ENCODE data around the gene PCDHGA1.

Gene PCDHGA1

DNA sequence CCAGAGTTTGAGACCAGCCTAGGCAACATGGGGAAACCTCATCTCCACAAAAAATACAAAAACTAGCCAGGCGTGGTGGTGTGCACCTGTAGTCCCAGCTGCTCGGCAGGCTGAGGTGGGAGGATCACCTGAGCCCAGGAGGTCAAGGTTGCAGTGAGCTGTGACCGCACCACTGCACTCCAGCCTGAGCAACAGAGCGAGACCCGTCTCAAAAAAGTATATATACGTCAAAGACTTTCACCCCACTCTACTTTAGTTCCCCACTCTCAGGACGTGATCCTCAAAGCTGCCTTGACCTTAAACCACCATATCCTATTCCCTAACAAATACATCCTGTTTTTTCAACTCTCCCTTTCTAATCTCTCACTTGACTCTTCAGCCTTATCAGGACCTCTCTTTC is 199.6 kb downstream of the PCDHGA1 start:
- DNase-seq (ENCODE audit: low read depth in 2 of 2): no peak

DNA sequence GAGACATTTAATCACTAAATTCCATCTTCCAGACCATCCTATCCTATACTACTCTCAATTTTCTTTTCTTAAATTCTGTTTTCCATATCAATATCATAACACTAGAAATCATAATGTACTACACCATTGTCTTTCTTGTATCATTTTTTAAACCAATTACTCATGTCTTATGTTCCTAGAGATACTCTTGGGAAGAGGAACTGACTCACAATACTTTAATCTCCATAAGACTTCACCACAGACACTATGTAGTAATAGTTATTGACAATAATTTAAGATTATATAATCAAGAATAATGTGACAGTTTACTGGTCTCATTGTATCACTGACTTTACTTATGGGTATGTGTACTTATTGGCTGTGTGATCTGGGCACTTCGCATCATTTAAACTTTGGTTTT is 202.4 kb downstream of the PCDHGA1 start:
- no peak for DNase-seq (ENCODE audit: low read depth in 2 of 2)

DNA sequence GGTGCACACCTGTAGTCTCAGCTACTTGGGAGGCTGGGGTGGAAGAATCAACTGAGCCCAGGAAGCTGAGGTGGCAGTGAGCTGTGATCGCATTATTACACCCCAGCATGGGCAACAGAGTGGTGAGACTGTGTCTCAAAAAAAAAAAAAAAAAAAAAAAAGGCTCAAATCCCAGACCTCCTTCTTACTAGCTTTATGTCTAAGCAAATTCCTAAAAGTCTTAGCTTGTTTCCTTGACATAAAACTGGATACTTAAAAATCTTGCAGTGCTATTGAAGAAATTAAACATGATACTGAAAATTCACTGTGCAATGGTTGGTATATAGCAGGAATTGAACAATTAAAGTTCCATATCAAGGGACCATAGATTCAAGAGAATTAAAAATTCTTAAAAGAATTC is 203.6 kb downstream of the PCDHGA1 start:
- no peak for DNase-seq (ENCODE audit: low read depth in 2 of 2)

DNA sequence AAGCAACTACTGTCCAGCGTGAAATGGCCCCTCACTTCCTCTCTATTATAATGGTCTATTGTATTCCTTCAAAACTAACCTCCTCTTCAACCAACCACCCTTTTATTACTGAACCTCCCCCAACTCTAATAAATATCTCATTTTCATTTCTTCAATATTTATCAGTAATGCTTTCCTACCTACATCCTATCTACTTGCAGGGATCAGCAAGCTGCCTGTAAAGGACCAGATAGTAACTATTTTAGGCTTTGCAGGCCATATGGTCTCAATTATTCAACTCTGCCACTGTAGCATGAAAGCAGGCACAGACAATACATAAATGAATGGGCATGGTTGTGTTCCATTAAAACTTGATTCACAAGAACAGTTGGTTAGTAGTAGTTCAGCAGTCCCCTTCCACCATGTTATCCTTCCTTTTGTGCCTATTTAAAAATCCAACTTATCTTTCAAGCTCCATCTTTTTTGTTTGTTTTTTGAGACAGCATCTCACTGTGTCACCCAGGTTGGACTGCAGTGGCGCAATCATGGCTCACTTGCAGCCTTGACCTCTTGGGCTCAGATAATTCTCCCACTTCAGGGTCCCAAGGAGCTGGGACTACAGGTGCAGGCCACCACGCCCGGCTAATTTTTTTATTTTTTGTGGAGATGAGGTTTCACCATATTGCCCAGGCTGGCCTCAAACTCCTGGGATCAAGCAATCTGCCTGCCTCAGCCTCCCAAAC is 204.3 kb downstream of the PCDHGA1 start:
- no peak for DNase-seq (ENCODE audit: low read depth in 2 of 2)

DNA sequence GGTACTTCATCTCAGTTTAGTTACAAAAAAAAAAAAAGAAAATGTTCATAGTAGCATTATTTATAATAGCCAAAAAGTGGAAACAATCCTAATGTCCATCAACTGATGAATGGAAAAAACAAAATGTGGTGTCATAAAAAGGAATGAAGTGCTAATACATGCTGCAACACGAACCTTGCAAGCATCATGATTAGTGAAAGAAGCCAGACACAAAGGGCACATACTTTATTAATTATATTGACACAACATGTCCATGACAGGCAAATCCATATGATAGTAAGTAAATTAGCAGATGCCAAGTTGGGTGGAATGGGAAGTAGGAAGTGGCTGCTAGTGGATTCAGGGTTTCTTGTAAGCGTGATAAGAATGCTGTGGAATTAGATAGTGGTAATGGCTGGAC is 212.7 kb downstream of the PCDHGA1 start:
- no peak for DNase-seq (ENCODE audit: low read depth in 2 of 2)

DNA sequence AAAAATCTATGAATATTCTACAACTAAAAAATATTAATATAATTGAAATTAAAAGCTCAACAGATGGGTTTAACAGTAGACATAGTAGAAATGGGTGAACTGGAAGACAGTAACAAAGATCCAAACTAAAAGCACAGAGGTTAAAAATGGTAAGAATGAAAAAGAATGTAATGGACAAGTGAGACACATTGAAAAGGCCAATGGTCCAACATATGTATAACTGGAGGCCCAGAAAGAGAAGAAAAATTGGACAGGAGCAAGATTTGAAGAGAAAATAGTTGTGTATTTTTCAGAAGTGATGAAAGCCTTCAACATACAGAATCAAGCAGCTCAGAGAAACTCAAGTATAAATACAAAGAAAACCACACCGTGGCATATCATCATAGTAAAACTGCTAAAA is 217.2 kb downstream of the PCDHGA1 start:
- DNase-seq (ENCODE audit: low read depth in 2 of 2): no peak

DNA sequence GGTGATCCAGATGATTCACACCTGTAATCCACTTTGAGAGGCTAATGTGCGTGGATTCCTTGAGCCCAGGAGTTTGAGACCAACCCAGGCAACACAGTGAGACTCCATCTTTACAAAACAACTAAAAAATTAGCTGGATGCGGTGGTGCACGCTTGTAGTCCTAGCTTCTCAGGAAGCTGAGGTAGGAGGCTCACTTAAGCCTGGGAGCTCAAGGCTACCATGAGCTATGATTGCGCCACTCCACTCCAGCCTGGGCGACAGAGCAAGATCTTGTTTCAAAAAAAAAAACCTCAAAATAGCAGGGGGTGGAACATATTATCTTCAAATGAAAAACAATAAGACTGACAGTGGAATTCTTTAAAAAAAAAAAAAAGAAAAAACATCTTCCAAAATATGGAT is 217.6 kb downstream of the PCDHGA1 start:
- no peak for DNase-seq (ENCODE audit: low read depth in 2 of 2)

DNA sequence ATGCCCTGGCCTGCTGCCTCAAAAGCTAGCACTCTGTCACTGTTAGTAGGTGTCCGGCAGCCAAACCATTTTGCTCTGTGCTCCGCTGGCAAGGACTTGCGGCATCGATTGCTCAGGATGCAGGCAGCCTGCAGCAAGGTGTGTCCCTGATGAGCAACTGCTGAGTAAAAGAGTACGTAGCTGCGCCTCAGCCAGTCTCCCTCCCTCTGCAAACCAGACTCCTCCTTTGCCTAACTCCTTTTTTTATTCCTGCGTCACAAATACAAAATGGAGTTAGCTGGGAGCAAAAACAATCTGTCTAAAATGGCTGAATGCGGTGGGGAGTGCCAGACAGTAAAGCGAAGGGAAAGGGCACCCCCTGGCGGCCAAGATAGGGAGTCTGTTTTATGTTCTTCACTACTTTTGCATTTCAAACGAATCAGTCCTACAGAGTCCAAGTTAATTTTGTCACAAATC is 227.4 kb downstream of the PCDHGA1 start:
- DNase-seq (ENCODE audit: low read depth in 2 of 2): peak; percentile 47 to 52

DNA sequence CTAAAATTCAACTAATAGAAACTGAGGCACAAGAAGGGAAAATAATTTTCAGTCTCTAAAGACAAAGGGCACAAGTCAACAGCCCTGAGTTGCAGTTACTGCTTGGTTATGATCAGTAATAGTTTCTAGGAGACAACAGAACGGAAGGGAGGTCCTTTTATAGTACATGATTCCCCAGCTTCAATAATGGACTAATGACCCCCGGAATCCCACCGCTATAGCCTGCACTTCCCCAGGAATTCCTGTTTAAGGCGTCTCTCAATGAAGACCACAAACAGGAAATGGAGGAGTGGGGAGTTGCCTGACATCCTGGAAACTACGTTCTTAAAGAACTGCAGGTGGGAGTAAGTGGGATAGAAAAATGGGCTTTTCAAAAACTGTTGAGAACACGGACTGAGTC is 227.8 kb downstream of the PCDHGA1 start:
- DNase-seq (ENCODE audit: low read depth in 2 of 2): no peak

DNA sequence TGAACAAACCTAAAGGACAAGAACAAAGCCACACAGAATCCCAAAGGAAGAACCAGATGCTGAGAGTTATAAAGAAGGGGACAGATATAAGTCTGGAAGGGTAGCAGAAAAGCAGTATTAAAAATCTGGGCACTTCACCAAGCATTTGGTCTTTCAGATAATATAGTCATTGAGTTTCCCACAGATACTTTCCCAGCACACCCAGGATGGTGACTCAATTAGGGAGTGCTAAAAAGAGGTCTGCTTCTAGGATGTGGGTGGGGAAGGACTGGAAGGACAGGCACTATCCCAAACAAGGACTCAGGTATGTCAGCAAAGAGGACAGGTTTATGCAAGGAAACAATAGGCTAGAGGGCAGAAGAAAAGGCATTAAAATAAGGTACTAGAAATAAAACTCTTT is 229.1 kb downstream of the PCDHGA1 start:
- DNase-seq (ENCODE audit: low read depth in 2 of 2): no peak

DNA sequence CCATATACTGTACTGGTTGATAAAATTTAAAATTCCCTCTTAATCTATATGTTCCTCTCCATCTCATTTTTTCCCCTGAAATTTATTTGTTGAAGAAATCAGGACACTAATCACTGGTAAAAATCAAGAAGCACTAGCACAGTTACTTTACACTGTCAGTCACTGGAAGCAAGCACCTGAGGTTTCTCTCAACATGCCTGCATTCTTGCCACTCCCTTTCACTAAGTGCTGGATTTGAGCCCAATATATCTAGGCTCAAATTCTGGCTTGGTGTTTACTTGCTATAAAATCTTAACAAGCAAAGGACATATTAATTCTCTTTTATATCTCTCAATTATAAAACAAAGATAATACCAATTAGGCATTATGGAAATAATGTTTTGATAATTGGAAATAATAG is 229.8 kb downstream of the PCDHGA1 start:
- DNase-seq (ENCODE audit: low read depth in 2 of 2): no peak

DNA sequence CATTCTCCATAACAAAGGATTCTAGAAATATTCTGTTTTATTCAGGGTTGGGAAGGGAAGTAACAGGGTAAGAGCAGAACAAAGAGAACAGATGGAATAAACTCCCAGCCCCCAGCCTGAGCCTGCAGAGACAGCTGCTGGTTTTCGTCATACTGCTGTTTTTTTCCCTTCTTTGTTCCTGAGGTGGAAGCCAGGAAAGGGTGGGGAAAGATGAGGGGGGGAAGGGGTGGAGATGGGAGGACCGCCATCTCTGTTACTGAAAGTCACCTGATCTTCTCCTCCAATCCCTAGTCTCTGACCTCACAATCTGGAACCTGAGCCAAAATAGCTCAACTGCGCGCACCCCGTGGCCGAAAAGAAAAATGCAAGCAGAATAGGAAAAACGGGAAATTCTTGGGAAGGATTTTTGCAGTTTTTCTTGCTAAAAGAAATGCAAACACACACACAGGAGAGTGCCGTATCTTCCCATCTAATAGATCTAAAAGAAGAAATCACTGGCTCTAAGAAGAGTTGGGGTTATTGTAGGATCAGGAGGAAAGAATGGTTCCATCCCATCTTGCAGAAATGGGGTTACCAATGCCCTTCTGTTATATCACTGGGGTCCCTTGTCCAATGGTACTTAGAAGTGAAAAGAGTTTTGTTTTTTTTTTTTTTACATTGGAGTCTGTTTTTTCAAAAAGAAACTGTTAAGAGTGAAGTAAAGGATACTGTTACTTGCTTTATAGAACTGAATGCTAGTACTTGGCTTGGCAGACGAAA is 230.6 kb downstream of the PCDHGA1 start:
- no peak for DNase-seq (ENCODE audit: low read depth in 2 of 2)

All from stimulated activated CD8-positive, alpha-beta memory T cell treated with anti-CD3 and anti-CD28 coated beads, Interleukin-15, amount 100 ng/mL, for 48 hours (primary cell).